Ovary (tissue), 3 donors: ENCODE data around the gene C1S.

Source experiments
- CTCF ChIP-seq, 3 donors: fragments of 450-650 bp in 2 of 3; fragments of 200-600 bp in 1 of 3; IDR thresholded peaks; one replicate each; pipeline versions ENCODE4 v1.5.1 to v1.8.0; 2016 to 2022; ENCODE audit warnings: antibody characterized with exemption in 3 of 3, mild to moderate bottlenecking in 1 of 3
- EP300 ChIP-seq: sonication (generic); formaldehyde crosslinking; IDR thresholded peaks from one replicate; pipeline ENCODE4 v1.6.1; 2017; ENCODE audit warnings: antibody characterized with exemption
- POLR2A ChIP-seq: fragments of 450-650 bp; IDR thresholded peaks from one replicate; pipeline ENCODE4 v1.6.1; 2017; ENCODE audit warnings: antibody characterized with exemption, mild to moderate bottlenecking, moderate library complexity
- donor health status: DM: no; HTN: no; CAD: no.

- TF ChIP-seq CTCF (IDR thresholded peaks at IDR 0.05) (no peak), POLR2A (no peak), EP300 (no peak)
Measured at GRCh38 chr12:7045913-7046312, 14.6 kb upstream of the C1S start.
